HCT116 (cell line): ENCODE results near the gene TRPM1. TPM values are rescaled to one million over a fixed set of nuclear protein-coding genes. Genes with fewer than 3 reads are reported as not detected.

Experiments used
- ATAC-seq: fragments of 200-7000 bp; cut with Tn5 transposase; 2 replicates; pipeline ENCODE4 v1.9.1; 2020; ENCODE audit warnings: mild to moderate bottlenecking, moderate library complexity
- BruUV-seq: library from RNA; stranded (reverse); fragments of 400-500 nt; replicated peaks from 2 replicates; lab custom pipeline; 2021; lab: Mats Ljungman, UMichigan
- CTCF ChIA-PET: fragments of 300-600 bp; sonication (Branson Sonifier 250); formaldehyde crosslinking; loops from one replicate; lab custom pipeline; 2021; ENCODE audit warnings: antibody characterized with exemption; lab: Charles Lee
- POLR2A ChIA-PET: fragments of 300-600, 350-600 bp; sonication (Branson Sonifier 250); formaldehyde crosslinking; loops from one replicate; lab custom pipeline; 2021; ENCODE audit warnings: antibody characterized with exemption; lab: Charles Lee
- RAD21 ChIA-PET, 2 experiments: fragments of 300-600 bp; sonication (Branson Sonifier 250); formaldehyde crosslinking; loops; one replicate each; lab custom pipeline; 2023; ENCODE audit warnings: low total read pairs in 2 of 2; ENCODE audit not compliant: uncharacterized antibody in 2 of 2, unreplicated experiment in 2 of 2, low non-redundant PET in 1 of 2; lab: Charles Lee
- DNase-seq: peaks from one replicate; pipeline ENCODE4 v3.0.0-alpha.2; 2010; ENCODE audit warnings: low read depth, low spot score
- H2AFZ ChIP-seq: fragments of 200-600 bp; shearing (Covaris generic), sonication (generic); 2 replicates; pipeline ENCODE4 v1.6.1; 2017; ENCODE audit warnings: low read depth, mixed run types, mixed read lengths, antibody characterized with exemption, low read length; ENCODE audit not compliant: poor library complexity, severe bottlenecking
- H3K27ac ChIP-seq: 2 replicates; pipeline ENCODE4 v1.5.1; 2012; ENCODE audit warnings: low read depth, low read length
- H3K27me3 ChIP-seq: fragments of 200-600 bp; sonication (generic); 2 replicates; pipeline ENCODE4 v1.6.1; 2016; ENCODE audit warnings: mixed run types, low read length, mixed read lengths; ENCODE audit not compliant: insufficient read depth
- H3K36me3 ChIP-seq, 2 experiments: fragments of 200-500 bp in 1 of 2; fragments of 200-600 bp in 1 of 2; sonication (Bioruptor generic) in 1 of 2; sonication (generic) in 1 of 2; 2 replicates each; pipeline versions ENCODE4 v1.5.1 to v1.6.1; 2014 to 2016; ENCODE audit warnings: low read length in 2 of 2, inconsistent platforms in 1 of 2, mixed read lengths in 1 of 2, mixed run types in 1 of 2; ENCODE audit not compliant: insufficient read depth in 2 of 2, control insufficient read depth in 1 of 2
- H3K4me1 ChIP-seq, 2 experiments: fragments of 200-600 bp in 1 of 2; sonication (generic) in 1 of 2; 2 replicates each; pipeline versions ENCODE4 v1.5.1 to v1.6.1; 2012 to 2017; ENCODE audit warnings: low read length in 2 of 2, inconsistent platforms in 1 of 2, mild to moderate bottlenecking in 1 of 2, mixed read lengths in 1 of 2, mixed run types in 1 of 2, moderate library complexity in 1 of 2; ENCODE audit not compliant: insufficient read depth in 2 of 2, control insufficient read depth in 1 of 2
- H3K4me2 ChIP-seq: fragments of 200-600 bp; sonication (generic); 2 replicates; pipeline ENCODE4 v1.6.1; 2017; ENCODE audit warnings: mixed run types, low read length, mixed read lengths
- H3K4me3 ChIP-seq, 2 experiments: fragments of 200-600 bp in 1 of 2; sonication (generic) in 1 of 2; replicated peaks in 1 of 2; 2 replicates each; pipeline ENCODE4 v1.5.1; 2011 to 2016; ENCODE audit warnings: low read length in 2 of 2, control low read depth in 1 of 2, low read depth in 1 of 2, mild to moderate bottlenecking in 1 of 2, mixed read lengths in 1 of 2, mixed run types in 1 of 2
- H3K79me2 ChIP-seq: fragments of 200-600 bp; sonication (generic); 2 replicates; pipeline ENCODE4 v1.6.1; 2017; ENCODE audit warnings: mild to moderate bottlenecking, mixed run types, low read length, moderate library complexity, mixed read lengths; ENCODE audit not compliant: insufficient read depth
- H3K9ac ChIP-seq: fragments of 200-600 bp; sonication (generic); 2 replicates; pipeline ENCODE4 v1.6.1; 2016; ENCODE audit warnings: low read length, mixed read lengths
- H3K9me2 ChIP-seq: fragments of 200-600 bp; sonication (generic), shearing (Covaris generic); 2 replicates; pipeline ENCODE4 v1.6.1; 2017; ENCODE audit warnings: mixed run types, mild to moderate bottlenecking, moderate library complexity; ENCODE audit not compliant: insufficient read depth
- H3K9me3 ChIP-seq, 2 experiments: fragments of 200-500 bp in 1 of 2; fragments of 200-600 bp in 1 of 2; sonication (Bioruptor generic) in 1 of 2; sonication (generic) in 1 of 2; 2 replicates each; pipeline ENCODE4 v1.6.1; 2014 to 2017; ENCODE audit warnings: low read length in 2 of 2, mixed read lengths in 2 of 2, inconsistent platforms in 1 of 2, low read depth in 1 of 2, mild to moderate bottlenecking in 1 of 2, mixed run types in 1 of 2, moderate library complexity in 1 of 2; ENCODE audit not compliant: control insufficient read depth in 1 of 2, insufficient read depth in 1 of 2
- H4K20me1 ChIP-seq: fragments of 200-600 bp; sonication (generic), shearing (Covaris generic); 2 replicates; pipeline ENCODE4 v1.6.1; 2017; ENCODE audit warnings: mixed run types, mild to moderate bottlenecking, moderate library complexity; ENCODE audit not compliant: insufficient read depth
- ATF3 ChIP-seq: IDR thresholded peaks from 2 replicates; pipeline ENCODE4 v1.6.1; 2012
- CBX3 ChIP-seq: IDR thresholded peaks from 2 replicates; pipeline ENCODE4 v1.6.1; 2012; ENCODE audit warnings: low read depth
- CEBPB ChIP-seq: IDR thresholded peaks from 2 replicates; pipeline ENCODE4 v1.6.1; 2012; ENCODE audit warnings: low read depth
- ELF1 ChIP-seq: IDR thresholded peaks from 2 replicates; pipeline ENCODE4 v1.6.1; 2012; ENCODE audit warnings: low read depth, borderline replicate concordance
- EZH2 ChIP-seq: fragments of 200-600 bp; sonication (generic); IDR thresholded peaks from 2 replicates; pipeline ENCODE4 v1.6.1; 2017; ENCODE audit warnings: antibody characterized with exemption, mixed run types
- EZH2phosphoT487 ChIP-seq: fragments of 200-600 bp; IDR thresholded peaks from 2 replicates; pipeline ENCODE4 v1.6.1; 2018; ENCODE audit warnings: antibody characterized with exemption, borderline replicate concordance
- FOSL1 ChIP-seq: IDR thresholded peaks from 2 replicates; pipeline ENCODE4 v1.6.1; 2012; ENCODE audit warnings: low read depth
- POLR2A ChIP-seq: IDR thresholded peaks from 2 replicates; pipeline ENCODE4 v1.7.0; 2011; ENCODE audit warnings: borderline replicate concordance; ENCODE audit not compliant: insufficient read depth, insufficient read length; ENCODE audit errors: extremely low read depth
- POLR2AphosphoS5 ChIP-seq: IDR thresholded peaks from 2 replicates; pipeline ENCODE4 v1.6.1; 2011; ENCODE audit warnings: mild to moderate bottlenecking, low read depth, low read length, moderate library complexity
- RAD21 ChIP-seq: IDR thresholded peaks from 2 replicates; pipeline ENCODE4 v1.6.1; 2012; ENCODE audit warnings: low read depth, mild to moderate bottlenecking
- REST ChIP-seq: IDR thresholded peaks from 2 replicates; pipeline ENCODE4 v1.6.1; 2012; ENCODE audit warnings: low read depth
- SP1 ChIP-seq: IDR thresholded peaks from 2 replicates; pipeline ENCODE4 v1.6.1; 2012; ENCODE audit warnings: low read depth
- SRF ChIP-seq: IDR thresholded peaks from 2 replicates; pipeline ENCODE4 v1.6.1; 2012; ENCODE audit warnings: low read depth
- YY1 ChIP-seq: IDR thresholded peaks from 2 replicates; pipeline ENCODE4 v1.6.1; 2011; ENCODE audit warnings: low read length, low read depth, moderate library complexity, mild to moderate bottlenecking; ENCODE audit not compliant: insufficient replicate concordance; ENCODE audit errors: extremely low read depth
- ZBTB33 ChIP-seq: IDR thresholded peaks from 2 replicates; pipeline ENCODE4 v1.6.1; 2011; ENCODE audit warnings: mild to moderate bottlenecking, low read length, moderate library complexity; ENCODE audit not compliant: insufficient replicate concordance; ENCODE audit errors: extremely low read depth
- ZFX ChIP-seq: fragments of 450-650 bp; IDR thresholded peaks from 2 replicates; pipeline ENCODE4 v1.6.1; 2017
- ZNF274 ChIP-seq: fragments of 200-500 bp; sonication (Bioruptor generic); IDR thresholded peaks from 2 replicates; pipeline ENCODE4 v1.6.1; 2014; ENCODE audit warnings: mild to moderate bottlenecking, low read depth, low read length, inconsistent platforms
- intact Hi-C: fragments of 100-400 bp; cut with micrococcal nuclease; formaldehyde crosslinking; loops from 2 replicates; pipeline ENCODE4 v1.10.0; 2022
- total RNA-seq: library from RNA; stranded (reverse); gene quantifications from one replicate; pipeline ENCODE4 v1.2.1, GENCODE V29; 2021; ENCODE audit not compliant: unreplicated experiment
- TF ChIP-seq, protein P1 (sequence below), 3 experiments: fragments of 200-600 bp in 1 of 3; sonication (generic) in 1 of 3; IDR thresholded peaks in 2 of 3; conservative IDR thresholded peaks in 1 of 3; 2 replicates each; pipeline ENCODE4 v1.5.1; 2012 to 2017; ENCODE audit warnings: low read depth in 2 of 3, low read length in 2 of 3, antibody characterized with exemption in 1 of 3, borderline replicate concordance in 1 of 3, control low read depth in 1 of 3, mild to moderate bottlenecking in 1 of 3, mixed read lengths in 1 of 3, mixed run types in 1 of 3, moderate library complexity in 1 of 3; ENCODE audit not compliant: insufficient read depth in 1 of 3
- TF ChIP-seq, protein P2 (sequence below): IDR thresholded peaks from 2 replicates; pipeline ENCODE4 v1.6.1; 2012

The TRPM1 gene
- total RNA-seq, 1 experiment from 2014 or later: not detected

GRCh38 chr15:31125061-31125460, 23.5 kb upstream of the TRPM1 start:
- Histone ChIP-seq H3K9me3 (no peaks in the 10 kb centered on the region; a peak in 1 of 4 replicates), H4K20me1 (no peaks in the 10 kb centered on the region), H3K9me2 (no peaks in the 10 kb centered on the region), H3K27ac (no peak overlapping the region), H3K4me1 (peaks cover 0 to 4% of the 10 kb centered on the region in 2 experiments; a peak in 1 of 4 replicates)
- intact Hi-C loops: loop anchor here (5.0 kb wide), 1 partner anchor 328 kb away; no protein-coding TSS in a partner anchor
- TF ChIP-seq YY1 (no peak), RAD21 (no peak), REST (no peak), CBX3 (no peak), EZH2phosphoT487 (no peak), ATF3 (no peak), FOSL1 (no peak), EZH2 (no peak), ELF1 (no peak), ZNF274 (no peak), ZFX (no peak), SRF (no peak), ZBTB33 (no peak), SP1 (no peak), CEBPB (no peak), POLR2A (no peak), POLR2AphosphoS5 (no peak)
- TF ChIP-seq, protein P1, sequence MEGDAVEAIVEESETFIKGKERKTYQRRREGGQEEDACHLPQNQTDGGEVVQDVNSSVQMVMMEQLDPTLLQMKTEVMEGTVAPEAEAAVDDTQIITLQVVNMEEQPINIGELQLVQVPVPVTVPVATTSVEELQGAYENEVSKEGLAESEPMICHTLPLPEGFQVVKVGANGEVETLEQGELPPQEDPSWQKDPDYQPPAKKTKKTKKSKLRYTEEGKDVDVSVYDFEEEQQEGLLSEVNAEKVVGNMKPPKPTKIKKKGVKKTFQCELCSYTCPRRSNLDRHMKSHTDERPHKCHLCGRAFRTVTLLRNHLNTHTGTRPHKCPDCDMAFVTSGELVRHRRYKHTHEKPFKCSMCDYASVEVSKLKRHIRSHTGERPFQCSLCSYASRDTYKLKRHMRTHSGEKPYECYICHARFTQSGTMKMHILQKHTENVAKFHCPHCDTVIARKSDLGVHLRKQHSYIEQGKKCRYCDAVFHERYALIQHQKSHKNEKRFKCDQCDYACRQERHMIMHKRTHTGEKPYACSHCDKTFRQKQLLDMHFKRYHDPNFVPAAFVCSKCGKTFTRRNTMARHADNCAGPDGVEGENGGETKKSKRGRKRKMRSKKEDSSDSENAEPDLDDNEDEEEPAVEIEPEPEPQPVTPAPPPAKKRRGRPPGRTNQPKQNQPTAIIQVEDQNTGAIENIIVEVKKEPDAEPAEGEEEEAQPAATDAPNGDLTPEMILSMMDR (IDR thresholded peaks at IDR 0.05 in 2 of 3, conservative IDR thresholded peaks at IDR 0.05 in 1 of 3; ENCODE audit: borderline replicate concordance in 1 of 3, insufficient read depth in 1 of 3, low read depth in 2 of 3, low read length in 2 of 3): no peak
- TF ChIP-seq, protein P2, sequence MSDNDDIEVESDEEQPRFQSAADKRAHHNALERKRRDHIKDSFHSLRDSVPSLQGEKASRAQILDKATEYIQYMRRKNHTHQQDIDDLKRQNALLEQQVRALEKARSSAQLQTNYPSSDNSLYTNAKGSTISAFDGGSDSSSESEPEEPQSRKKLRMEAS: no peak
- TF ChIP-seq, all 23 proteins: peak for 0
- DNase-seq: no peak
- H3K4me2 ChIP-seq: no peak overlapping the region
- ChIA-PET POLR2A (no interaction called here), RAD21 (no interaction called here), CTCF (no interaction called here)
- H3K36me3 ChIP-seq: no peaks in the 10 kb centered on the region
- no peak overlapping the region for H3K4me3 ChIP-seq
- ATAC-seq: no peak
- no peak overlapping the region for H2AFZ ChIP-seq
- BruUV-seq: no TSS peak
- H3K27me3 ChIP-seq: no peaks in the 10 kb centered on the region
- no peaks in the 10 kb centered on the region for H3K79me2 ChIP-seq
- H3K9ac ChIP-seq: no peak overlapping the region
